ENCODE data around the gene POT1.
"Not testable (repeated sequence)": the region's sequence is repeated elsewhere in the genome, so short reads cannot be mapped to it uniquely, and the experiment has no call there.

POT1 gene, protein sequence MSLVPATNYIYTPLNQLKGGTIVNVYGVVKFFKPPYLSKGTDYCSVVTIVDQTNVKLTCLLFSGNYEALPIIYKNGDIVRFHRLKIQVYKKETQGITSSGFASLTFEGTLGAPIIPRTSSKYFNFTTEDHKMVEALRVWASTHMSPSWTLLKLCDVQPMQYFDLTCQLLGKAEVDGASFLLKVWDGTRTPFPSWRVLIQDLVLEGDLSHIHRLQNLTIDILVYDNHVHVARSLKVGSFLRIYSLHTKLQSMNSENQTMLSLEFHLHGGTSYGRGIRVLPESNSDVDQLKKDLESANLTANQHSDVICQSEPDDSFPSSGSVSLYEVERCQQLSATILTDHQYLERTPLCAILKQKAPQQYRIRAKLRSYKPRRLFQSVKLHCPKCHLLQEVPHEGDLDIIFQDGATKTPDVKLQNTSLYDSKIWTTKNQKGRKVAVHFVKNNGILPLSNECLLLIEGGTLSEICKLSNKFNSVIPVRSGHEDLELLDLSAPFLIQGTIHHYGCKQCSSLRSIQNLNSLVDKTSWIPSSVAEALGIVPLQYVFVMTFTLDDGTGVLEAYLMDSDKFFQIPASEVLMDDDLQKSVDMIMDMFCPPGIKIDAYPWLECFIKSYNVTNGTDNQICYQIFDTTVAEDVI

DNA sequence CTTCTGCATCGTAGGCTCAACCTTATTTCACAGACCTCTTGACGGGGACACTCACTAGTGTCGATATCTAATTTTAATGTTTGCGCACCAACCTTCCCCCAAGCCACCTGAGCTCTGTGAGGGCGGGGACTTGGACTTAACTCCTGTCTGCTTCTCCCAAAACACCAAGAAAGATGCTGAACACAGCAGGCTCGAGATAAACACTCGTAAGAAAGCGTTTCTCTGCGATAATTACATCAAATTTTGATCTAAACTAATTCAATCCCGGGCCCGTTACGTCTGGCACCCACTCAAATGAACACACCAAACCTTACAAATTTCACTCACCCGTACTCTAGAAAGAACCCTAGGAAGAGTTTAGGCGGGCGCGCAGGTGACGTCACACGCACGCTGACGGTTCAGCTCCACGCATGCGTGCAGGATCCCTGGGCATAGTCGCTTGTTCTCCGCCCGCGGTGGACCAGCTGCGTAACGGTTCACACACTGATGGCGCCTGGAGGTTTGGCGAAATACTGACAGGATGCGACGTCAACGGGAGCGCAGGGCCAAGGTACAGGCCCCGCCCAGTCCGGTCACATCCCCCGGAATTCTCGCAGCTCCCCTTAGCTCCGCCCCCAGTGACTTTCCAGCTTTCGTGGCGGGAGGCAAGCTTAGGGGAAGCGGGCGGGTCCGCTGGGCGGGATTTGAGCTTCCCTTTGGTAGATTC lies at the start of gene POT1:
POT1 (minus strand) TSS at position 359 of the 706 bp plus-strand sequence. CDS start 32,652 bp downstream, outside the sequence.
- peak; percentile 99 for DNase-seq

DNA sequence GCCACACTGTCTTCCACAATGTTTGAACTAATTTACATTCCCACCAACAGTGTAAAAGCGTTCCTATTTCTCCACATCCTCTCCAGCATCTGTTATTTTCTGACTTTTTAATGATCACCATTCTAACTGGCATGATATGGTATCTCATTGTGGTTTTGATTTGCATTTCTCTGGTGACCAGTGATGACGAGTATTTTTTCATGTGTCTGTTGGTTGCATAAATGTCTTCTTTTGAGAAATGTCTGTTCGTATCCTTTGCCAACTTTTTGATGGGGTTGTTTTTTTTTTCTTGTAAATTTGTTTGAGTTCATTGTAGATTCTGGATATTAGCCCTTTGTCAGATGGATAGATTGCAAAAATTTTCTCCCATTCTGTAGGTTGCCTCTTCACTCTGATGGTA lies 45.5 kb upstream of the POT1 start:
- DNase-seq: not testable (repeated sequence)

DNA sequence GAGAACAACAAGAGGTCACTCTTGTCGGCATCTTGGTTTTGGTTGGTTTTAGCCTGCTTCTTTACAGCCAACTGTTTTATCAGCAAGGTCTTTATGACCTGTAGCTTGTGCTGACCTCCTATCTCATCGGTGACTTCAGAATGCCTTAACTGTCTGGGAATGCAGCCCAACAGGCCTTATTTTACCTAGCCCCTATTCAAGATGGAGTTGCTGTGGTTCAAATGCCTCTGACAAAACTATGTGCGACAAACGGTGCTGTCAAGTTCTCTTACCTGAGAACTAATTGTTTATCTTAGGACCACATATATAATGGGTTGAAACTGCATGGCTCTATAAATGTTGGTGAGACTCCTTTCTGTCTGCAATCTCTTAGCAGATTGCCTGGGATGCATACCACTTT lies 35.9 kb upstream of the POT1 start:
- no peak for DNase-seq

DNA sequence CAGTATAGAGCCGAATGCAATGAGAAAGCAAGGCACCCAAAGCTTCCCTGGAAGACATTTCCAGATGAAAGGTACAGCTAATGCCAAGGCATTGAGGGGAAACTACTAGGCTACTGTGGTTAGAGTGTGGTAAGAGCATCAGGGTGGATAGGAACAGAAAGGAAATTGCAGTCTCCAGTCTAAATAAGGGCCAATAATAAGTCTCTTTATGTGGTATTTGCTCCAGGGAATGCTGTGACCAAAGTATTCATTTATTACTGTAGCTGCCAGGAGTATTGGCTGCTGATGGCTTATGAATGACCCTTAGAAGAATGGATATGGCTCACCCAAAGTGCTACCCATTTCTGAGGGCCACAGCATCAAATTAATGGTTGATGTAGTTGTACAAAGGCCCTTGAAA lies 30.1 kb upstream of the POT1 start:
- DNase-seq: no peak

DNA sequence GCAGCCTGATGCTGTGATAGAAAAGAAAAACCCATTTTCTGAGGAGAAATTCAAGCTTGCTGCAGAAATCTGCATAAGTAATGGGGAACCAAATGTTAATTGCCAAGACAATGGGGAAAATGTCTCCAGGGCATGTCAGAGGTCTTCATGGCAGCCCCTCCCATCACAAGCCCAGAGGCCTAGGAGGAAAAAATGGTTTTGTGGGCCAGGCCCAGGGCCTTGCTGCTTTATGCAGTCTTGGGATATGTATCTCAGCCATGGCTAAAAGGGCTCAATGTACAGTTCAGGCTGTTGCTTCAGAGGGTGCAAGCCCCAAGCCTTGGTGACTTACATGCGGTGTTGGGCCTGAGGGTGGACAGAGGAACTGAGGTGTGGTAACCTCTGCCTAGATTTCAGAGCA lies 28.3 kb upstream of the POT1 start:
- not testable (repeated sequence) for DNase-seq

DNA sequence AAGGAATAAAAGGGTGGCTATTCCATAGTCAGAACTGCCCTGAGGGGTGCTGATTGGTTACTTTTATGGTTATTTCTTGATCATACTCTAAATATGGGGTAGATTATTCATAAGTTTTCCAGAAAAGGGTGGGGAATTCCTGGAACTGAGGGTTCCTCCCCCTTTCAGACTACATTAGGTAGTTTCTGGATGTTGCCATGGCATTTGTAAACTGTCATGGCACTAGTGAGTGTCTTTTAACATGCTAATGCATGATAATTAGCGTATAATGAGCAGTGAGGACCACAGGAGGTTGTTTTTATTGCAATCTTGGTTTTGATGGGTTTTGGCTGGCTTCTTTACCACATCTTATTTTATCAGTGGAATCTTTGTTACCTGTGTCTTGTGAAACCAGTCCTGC lies 26.5 kb upstream of the POT1 start:
- DNase-seq: no peak

DNA sequence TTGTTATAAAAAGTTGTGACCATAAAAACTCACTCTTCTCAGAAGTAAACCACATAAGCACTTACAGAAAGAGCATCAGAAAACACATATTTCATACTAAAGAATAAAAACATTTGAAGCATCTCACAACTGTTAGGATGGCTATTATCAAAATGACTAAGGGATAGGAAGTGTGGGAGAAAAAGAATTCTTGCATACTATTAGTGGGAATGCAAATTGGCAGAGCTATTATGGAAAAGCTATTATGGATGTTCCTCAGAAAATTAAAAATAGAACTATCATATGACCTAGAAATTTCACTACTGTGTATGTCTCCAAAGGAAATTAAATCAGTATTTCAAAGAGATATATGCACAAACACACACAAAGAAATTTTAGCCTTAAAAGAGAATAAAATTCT lies 25.2 kb upstream of the POT1 start:
- no peak for DNase-seq

DNA sequence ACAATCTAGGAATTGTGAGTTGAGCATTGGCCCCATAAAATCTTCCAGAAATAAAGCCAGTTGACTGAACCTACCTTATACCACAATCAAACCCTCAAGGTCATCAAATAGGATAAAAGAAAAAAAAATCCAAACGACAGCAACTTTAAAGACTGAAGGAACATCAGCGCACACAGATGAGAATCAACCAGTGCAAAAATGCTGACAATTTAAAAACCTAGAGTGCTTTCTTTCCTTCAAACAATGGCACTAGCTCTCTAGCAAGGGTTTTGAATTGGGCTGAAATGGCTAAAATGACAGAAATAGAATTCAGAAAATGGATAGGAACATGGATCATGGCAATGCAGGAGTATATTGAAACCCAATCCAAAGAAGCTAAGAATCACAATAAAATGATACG lies 16.1 kb upstream of the POT1 start:
- no peak for DNase-seq

DNA sequence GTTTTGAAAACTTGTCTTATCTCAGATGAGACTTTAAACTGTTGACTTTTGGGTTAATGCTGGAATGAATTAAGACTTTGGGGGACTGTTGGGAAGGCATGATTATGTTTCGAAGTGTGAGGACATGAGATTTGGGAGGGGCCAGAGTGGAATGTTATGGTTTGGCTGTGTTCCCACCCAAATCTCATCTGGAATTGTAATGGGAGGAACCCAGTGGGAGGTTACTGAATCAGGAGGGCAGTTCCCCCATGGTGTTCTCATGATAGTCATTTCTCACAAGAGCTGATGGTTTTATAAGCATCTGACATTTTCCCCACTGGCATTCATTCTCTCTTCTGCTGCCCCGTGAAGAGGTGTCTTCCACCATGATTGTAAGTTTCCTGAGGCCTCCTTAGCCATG lies 13.8 kb upstream of the POT1 start:
- DNase-seq: peak; percentile 0

DNA sequence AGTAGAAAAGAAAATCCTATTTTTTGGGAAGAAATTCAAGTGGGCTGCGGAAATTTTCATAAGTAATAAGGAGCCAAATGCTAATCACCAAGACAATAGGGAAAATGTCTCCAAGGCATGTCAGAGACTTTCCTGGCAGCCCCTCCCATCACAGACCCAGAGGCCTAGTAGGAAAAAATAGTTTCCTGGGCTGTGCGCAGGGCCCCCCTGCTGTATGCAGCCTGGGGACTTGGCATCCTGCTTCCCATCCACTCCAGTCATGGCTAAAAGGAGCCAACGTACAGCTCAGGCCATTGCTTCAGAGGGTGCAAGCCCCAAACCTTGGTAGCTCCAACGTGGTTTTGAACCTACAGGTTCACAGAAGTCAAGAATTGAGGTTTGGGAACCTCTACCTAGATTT lies 12.8 kb upstream of the POT1 start:
- no peak for DNase-seq

DNA sequence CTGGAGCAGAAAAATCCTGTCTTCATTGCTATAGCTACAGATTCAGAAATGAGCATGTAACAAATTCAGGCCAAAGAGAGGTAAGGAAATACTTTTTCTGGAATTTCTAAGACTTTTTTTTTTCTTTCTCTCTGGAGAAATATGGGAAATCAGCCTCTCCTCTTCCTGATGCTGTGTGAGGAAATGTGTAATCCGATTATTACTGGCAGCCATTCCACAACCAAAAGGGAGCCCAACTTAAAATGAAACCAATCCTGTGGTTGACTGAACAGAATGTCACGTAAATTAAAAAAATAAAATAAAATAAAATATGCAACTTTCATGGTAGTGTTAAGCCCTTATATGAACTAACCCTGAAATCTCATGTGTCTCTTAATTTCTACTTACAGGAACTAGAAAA lies 10.7 kb upstream of the POT1 start:
- no peak for DNase-seq

DNA sequence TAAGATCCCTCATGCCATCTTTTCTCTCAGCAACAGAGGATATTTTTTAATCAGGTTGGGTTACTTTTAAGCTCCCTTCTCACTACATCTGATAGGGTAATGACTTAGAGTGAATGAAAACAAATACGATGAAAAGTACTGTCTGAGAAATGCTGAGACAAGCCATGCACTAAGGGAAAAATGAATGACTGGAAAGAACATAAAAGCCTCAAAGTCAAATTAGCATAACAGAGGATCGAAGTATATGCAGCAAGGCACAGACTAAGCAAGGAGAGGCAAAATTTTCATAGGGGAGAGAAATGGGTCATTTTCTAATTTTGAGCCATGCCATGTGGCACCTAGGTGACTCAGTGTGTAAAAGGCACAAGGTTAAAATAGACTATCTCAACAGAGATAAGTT lies 8.5 kb upstream of the POT1 start:
- no peak for DNase-seq

DNA sequence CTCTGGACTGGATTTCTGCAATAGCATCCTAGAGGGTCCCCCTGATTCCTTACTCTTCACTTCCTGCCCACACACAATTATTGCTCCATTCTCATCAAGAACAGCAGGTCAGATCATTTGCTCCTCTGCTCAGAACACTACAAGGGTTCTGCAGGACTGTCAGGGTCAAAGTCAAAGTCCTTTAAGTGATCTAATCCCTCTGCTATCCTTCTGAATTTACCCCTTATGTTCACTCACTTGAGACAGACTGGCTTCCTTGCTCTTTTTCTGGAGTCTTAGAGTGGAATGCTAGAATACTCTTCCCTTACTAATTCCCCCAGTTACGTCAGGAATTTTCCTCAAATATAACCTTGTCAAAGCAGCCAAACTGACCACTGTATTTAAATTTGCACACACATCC lies 7.5 kb upstream of the POT1 start:
- DNase-seq: no peak

DNA sequence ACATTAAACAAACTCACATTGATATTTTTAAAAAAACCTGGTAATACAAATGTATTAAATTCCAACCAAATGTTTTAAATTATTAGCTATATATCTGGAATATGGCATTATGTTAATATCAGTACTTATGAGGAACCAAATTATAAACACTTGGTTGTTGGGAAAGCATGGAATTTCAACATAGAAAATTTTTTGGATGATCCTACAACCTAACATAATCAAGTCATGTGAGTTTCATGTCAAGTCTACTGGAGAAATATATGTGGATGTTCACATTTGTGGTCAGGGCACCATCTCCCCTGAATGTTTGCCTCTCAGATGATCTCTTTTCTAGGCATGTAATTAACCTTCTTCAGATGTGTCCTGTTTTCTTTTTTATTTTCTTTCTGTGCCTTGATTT lies 5.2 kb upstream of the POT1 start:
- no peak for DNase-seq

DNA sequence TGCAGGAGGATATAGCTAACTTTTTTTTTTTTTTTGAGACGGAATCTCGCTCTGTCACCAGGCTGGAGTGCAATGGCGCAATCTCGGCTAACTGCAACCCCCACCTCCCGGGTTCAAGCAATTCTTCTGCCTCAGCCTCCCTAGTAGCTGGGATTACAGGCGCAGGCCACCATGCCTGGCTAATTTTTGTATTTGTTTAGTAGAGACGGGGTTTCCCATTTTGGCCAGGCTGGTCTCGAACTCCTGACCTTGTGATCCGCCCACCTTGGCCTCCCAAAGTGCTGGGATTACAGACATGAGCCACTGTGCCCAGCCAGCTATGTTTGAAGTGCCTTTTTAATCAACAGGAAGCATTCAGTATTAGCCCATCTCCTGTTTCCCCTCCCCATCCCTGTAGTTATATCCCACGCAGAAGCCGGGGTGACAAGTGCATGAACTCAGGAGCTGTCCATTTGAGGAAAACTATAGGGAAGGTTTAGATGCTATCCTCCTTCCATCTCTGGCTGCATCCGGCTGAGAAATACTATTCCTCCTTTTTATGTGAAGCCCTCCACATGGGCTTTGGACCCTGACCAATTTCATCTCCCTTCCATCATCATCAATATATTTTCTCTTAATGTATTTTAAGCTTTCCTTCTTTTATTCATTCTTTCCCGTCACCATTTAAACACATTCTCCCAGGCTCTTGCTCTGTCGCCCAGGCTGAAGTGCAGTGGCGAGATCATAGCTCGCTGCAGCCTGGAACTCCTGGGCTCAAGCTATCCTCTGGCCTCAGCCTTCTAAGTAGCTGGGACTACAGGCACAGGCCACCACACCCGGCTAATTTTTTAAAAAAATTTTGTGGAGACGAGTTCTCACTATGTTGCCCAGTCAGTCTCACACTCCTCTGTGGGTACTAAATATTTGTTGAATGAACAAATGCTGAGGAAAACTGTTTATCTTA lies 1.3 kb upstream of the POT1 start:
- no peak for DNase-seq

DNA sequence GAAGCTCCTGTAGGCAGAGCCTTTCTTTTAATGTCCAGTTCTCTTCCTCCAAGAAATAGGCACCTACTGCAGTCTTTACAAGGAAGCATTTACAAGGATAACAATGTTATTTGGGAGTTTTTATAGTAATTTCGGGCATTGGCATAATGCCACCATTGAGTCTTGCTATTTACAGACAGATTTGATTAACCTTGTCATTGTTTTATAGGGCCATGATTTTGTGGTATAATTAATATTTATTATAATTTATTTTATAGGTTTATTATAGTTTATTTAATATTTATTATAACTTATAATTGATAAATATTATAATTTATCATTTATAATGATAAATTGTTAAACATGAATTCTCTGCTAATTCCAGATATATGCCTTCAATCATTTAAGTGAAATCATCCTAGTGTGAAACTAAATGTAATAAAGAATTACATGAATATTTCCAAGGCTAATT lies 573 bp upstream of the POT1 start:
- DNase-seq: no peak

DNA sequence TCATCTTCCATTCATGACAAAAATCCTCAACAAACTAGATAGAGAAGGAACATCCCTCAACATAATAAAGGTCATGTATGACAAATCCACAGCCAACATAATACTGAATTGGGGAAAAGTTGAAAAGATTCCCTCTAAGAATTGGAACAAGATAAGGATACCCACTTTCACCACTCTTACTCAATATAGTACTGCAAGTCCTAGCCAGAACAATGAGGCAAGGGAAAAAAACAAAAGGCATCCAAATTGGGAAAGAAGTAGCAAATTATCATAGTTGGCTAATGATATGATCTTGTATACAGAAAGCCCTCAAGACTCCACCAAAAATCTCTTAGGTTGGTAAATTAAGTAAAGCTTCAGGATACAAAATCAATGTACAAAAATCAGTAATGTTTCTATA lies 4.7 kb downstream of the POT1 start:
- no peak for DNase-seq

DNA sequence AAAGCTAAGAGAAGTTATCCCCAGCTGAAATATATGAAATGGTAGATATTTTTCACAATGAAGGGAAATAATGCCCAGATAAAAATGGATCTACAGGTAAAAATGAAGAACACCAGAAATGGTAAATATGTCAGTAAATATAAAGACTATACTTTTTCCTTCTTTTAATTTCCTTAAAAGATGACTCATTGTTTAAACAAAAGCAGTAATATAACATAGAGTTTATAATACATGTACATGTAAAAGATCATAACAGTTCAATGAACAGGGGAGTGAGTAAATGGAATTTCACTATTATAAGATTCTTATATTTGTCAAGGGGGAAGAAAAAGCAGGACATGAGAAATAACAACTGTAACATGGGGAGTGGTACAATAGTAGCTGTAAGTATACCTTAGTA lies 7.4 kb downstream of the POT1 start:
- no peak for DNase-seq

DNA sequence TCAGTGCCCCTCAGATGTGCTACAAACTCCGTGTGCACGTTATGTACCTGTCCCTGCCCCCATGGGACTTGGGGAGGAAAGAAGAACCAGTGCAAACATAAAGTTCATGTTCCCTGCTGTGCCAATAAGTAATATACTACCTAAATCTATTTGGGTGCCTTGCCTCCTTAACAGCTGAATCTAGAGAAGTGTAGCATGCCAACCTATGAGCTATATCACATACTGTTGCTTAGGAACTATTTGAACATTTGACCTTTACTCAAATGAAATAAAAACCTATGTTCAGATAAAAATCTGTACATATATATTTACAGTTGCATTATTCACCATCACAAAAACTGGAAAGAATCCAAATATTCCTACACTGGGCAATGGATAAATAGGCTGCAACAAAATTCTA lies 9.8 kb downstream of the POT1 start:
- DNase-seq: no peak

DNA sequence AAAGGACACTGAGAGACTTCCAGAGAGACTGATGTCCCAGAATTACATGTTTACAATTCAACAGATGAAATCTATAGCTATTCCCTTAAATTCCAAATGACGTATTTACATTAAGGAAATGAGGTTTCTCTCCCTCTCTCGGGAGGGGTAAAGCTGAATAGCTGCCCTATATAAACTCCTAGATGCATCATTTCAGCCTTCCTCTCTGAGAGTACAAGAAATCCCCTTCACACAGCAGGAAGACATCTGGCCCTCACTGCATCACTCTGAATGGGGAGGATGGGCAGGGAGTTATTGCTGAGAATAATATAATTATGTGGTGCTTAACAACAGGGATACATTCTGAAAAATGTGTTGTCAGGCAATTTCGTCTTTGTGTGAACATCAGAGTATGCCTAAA lies 11.0 kb downstream of the POT1 start:
- no peak for DNase-seq

DNA sequence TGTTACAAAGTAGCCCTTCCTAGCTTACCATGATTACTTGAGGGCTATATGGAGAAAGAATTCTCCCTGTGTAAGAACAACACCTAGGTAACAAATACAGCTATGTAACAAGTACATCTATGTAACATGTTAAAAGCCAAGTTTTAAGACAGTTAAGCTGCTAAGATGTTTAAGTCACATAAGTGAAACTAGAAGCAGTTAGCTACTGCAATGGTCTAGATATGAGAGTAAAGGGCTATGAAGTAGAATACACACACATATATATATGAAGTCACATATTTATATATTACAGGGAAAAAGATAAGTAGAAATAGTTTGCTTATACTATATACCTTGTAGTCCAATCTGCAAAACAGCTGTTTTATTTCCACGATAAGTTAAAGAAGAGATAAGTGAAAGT lies 14.4 kb downstream of the POT1 start:
- no peak for DNase-seq

DNA sequence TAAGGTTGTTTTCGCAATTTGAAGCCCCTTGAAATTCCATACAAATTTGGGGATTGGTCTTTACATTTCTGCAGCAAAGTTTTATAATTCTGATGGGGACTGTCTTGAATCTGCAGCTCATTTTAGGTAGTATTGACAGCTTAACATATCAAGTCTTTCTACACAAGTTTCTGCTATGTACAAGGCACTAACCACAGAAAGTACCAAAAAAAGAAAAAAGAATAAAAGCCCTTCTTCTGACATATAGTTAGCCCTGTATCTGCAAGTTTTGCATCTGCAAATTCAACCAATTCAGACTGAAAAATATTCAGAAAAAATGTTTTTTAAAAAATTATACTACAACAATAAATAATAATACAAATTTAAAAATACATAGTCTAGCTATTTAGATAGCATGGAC lies 15.3 kb downstream of the POT1 start:
- DNase-seq: no peak

DNA sequence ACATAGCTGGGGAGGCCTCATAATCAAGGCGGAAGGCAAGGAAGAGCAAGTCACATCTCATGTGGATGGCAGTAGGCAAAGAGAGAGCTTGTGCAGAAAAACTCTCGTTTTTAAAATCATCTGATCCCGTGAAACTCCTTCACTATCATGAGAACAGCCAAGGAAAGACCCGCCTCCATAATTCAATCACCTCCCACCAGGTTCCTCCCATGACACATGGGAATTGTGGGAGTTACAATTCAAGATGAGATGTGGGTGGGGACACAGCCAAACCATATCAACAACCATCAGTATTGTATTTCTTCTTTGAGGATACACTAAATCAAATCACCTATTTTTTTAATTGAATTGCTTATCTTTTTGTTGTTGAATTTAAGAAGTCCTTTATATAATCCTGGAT lies 16.7 kb downstream of the POT1 start:
- no peak for DNase-seq
